K562 (cell line): Measurements from ENCODE around the gene ZNF234. TPM values are rescaled to one million over a fixed set of nuclear protein-coding genes. Genes with fewer than 3 reads are reported as not detected.

ENCODE experiments used
- ASH1L ChIP-seq: fragments of 450-650 bp; IDR thresholded peaks from 2 replicates; pipeline ENCODE4 v1.6.1; 2018; ENCODE audit warnings: borderline replicate concordance, mild to moderate bottlenecking, low read depth; ENCODE audit not compliant: partially characterized antibody
- CEBPG ChIP-seq, 3 experiments: fragments of 200-800 bp in 1 of 3; sonication (Bioruptor generic) in 1 of 3; sonication (generic) in 1 of 3; formaldehyde crosslinking in 1 of 3; IDR thresholded peaks in 2 of 3; conservative IDR thresholded peaks in 1 of 3; 2 replicates each; pipeline versions ENCODE4 v1.6.1 to v1.8.0; 2016 to 2022; ENCODE audit warnings: missing compliant biosample characterization in 2 of 3, missing genetic modification characterization in 2 of 3, mild to moderate bottlenecking in 1 of 3, missing genetic modification reagents in 1 of 3
- FOSL1 ChIP-seq: fragments of 200-800 bp; sonication (Bioruptor generic); conservative IDR thresholded peaks from 2 replicates; pipeline ENCODE4 v1.6.1; 2016; ENCODE audit warnings: missing genetic modification characterization, missing compliant biosample characterization
- GABPB1 ChIP-seq: sonication (generic); formaldehyde crosslinking; IDR thresholded peaks from 2 replicates; pipeline ENCODE4 v1.8.0; 2022; ENCODE audit warnings: mild to moderate bottlenecking, missing genetic modification reagents
- HLTF ChIP-seq: fragments of 450-650 bp; IDR thresholded peaks from 2 replicates; pipeline ENCODE4 v1.6.1; 2016
- KAT2B ChIP-seq: IDR thresholded peaks from one replicate; pipeline ENCODE4 v1.6.1; 2012; ENCODE audit warnings: low read depth, mild to moderate bottlenecking, control low read depth, inconsistent platforms, low read length, moderate library complexity
- KHSRP ChIP-seq: fragments of 450-650 bp; IDR thresholded peaks from 2 replicates; pipeline ENCODE4 v1.6.1; 2017
- MIER1 ChIP-seq: fragments of 450-650 bp; IDR thresholded peaks from 2 replicates; pipeline ENCODE4 v1.6.1; 2016; ENCODE audit warnings: antibody characterized with exemption, mild to moderate bottlenecking, low read depth
- POLR2AphosphoS5 ChIP-seq: IDR thresholded peaks from 2 replicates; pipeline ENCODE4 v1.6.1; 2011; ENCODE audit warnings: mild to moderate bottlenecking, low read depth, low read length, moderate library complexity; ENCODE audit not compliant: control insufficient read depth, insufficient read depth
- RFX5 ChIP-seq: IDR thresholded peaks from 2 replicates; pipeline ENCODE4 v1.6.1; 2011; ENCODE audit warnings: low read depth, mild to moderate bottlenecking, improper control_type of control experiment, low read length
- SIX5 ChIP-seq, 2 experiments: IDR thresholded peaks; 2 replicates each; pipeline ENCODE4 v1.6.1; 2011; ENCODE audit warnings: low read length in 2 of 2, borderline replicate concordance in 1 of 2, low read depth in 1 of 2, mild to moderate bottlenecking in 1 of 2, moderate library complexity in 1 of 2; ENCODE audit not compliant: insufficient read depth in 1 of 2
- TEAD2 ChIP-seq: fragments of 450-650 bp; IDR thresholded peaks from 2 replicates; pipeline ENCODE4 v1.6.1; 2016; ENCODE audit warnings: missing genetic modification characterization, control low read depth, missing compliant biosample characterization
- ZNF175 ChIP-seq: fragments of 200-800 bp; sonication (Bioruptor generic); IDR thresholded peaks from 2 replicates; pipeline ENCODE4 v1.6.1; 2016; ENCODE audit warnings: low read depth, mild to moderate bottlenecking, missing genetic modification characterization, missing compliant biosample characterization
- ZNF644 ChIP-seq: fragments of 200-800 bp; sonication (Bioruptor generic); IDR thresholded peaks from 2 replicates; pipeline ENCODE4 v1.6.1; 2016; ENCODE audit warnings: low read depth, missing genetic modification characterization, missing compliant biosample characterization
- polyA plus RNA-seq, 8 experiments: library from polyadenylated mRNA; depleted of rRNA in 4 of 8; stranded (reverse) in 5 of 8; unstranded in 3 of 8; fragments of >200 nt; fragmentation: Nextera tagmentation in 2 of 8; fragmentation: Illumina TruSeq in 1 of 8; extraction: Ambion mirVana in 2 of 8; extraction: Trizol in 1 of 8; gene quantifications; 2 replicates each; pipeline versions ENCODE4 v1.2.1 to v1.2.3, GENCODE V29; 2011 to 2014; ENCODE audit warnings: inconsistent platforms in 1 of 8, missing spikeins in 1 of 8
- total RNA-seq, 7 experiments: library from RNA; depleted of rRNA in 6 of 7; stranded (reverse); fragments of >200 nt in 6 of 7; fragmentation: Illumina TruSeq in 2 of 7; extraction: Trizol in 2 of 7; gene quantifications; 2 replicates each; pipeline versions ENCODE4 v1.2.1 to v1.2.3, GENCODE V29; 2011 to 2021; ENCODE audit warnings: low replicate concordance in 1 of 7
- TF ChIP-seq, protein P1 (sequence below), 2 experiments: fragments of 450-650 bp; formaldehyde crosslinking in 1 of 2; IDR thresholded peaks; 2 replicates each; pipeline versions ENCODE4 v1.4.0 to v1.6.1; 2014 to 2020; ENCODE audit warnings: mild to moderate bottlenecking in 2 of 2, borderline replicate concordance in 1 of 2, low read depth in 1 of 2
- TF ChIP-seq, protein P2 (sequence below): fragments of 200-800 bp; sonication (Bioruptor generic); IDR thresholded peaks from 2 replicates; pipeline ENCODE4 v1.6.1; 2017; ENCODE audit warnings: missing genetic modification characterization, missing compliant biosample characterization

The ZNF234 gene
- total and polyA plus RNA-seq, 9 of the 15 experiments (the other 6 are each of a cell fraction or from before 2014, with no cell fraction given) = 0.82 to 2.9 (median 1.5) TPM

DNA sequence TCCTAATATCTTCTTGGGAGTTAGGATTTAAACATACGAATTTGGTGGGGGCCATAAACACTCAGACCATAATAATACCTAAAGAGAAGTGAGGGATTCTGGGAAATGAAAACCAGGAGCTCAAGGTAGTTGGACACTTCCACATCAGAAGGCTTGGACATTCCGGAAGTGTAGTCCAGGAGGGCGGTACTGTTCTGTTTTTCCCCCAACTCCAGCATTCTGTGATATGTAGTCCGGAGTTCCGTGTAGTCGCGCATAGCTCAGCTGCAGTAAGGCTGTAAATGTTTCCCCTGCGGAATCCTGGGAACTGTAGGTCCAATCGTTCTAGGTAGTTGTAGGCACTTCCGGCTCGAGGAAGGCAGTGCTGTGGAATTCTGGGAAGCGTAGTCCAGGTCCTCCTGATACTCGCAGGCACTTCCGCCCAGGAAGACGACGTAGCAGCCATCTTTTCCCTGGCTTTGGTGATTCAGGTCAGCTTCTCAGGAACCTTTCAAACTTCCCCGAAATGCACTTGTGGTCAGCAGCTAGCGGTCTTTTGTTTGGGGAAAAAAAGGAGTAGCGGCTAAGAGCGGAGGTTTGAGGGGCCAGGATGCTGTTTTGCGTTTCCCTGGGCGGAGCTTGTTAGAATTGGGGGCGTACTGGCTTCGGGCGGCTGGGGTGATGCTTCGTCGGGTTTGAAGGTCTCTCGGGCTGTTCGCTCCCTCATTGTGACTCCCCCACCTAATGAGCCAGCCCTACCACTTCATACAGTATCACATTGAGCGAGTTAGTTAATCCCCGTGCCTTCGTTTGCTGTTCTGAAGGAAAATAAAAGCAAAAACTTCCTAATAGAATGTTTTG is 23.5 kb downstream of the ZNF234 start, which contains the start of gene ZNF226 (continued):
- TF ChIP-seq, protein P1, sequence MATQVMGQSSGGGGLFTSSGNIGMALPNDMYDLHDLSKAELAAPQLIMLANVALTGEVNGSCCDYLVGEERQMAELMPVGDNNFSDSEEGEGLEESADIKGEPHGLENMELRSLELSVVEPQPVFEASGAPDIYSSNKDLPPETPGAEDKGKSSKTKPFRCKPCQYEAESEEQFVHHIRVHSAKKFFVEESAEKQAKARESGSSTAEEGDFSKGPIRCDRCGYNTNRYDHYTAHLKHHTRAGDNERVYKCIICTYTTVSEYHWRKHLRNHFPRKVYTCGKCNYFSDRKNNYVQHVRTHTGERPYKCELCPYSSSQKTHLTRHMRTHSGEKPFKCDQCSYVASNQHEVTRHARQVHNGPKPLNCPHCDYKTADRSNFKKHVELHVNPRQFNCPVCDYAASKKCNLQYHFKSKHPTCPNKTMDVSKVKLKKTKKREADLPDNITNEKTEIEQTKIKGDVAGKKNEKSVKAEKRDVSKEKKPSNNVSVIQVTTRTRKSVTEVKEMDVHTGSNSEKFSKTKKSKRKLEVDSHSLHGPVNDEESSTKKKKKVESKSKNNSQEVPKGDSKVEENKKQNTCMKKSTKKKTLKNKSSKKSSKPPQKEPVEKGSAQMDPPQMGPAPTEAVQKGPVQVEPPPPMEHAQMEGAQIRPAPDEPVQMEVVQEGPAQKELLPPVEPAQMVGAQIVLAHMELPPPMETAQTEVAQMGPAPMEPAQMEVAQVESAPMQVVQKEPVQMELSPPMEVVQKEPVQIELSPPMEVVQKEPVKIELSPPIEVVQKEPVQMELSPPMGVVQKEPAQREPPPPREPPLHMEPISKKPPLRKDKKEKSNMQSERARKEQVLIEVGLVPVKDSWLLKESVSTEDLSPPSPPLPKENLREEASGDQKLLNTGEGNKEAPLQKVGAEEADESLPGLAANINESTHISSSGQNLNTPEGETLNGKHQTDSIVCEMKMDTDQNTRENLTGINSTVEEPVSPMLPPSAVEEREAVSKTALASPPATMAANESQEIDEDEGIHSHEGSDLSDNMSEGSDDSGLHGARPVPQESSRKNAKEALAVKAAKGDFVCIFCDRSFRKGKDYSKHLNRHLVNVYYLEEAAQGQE (IDR thresholded peaks at IDR 0.05; ENCODE audit: borderline replicate concordance) = 0 out of 2 replicates have a peak, but pooled peaks have one; percentile 13
- TF ChIP-seq, protein P1 (CRISPR knock-in tag; IDR thresholded peaks at IDR 0.05; ENCODE audit: low read depth) = no peak
- 0 out of 2 replicates have a peak, but pooled peaks have one; percentile 35 for TF ChIP-seq FOSL1 (tag)
- TF ChIP-seq KHSRP = no peak
- TF ChIP-seq ASH1L = peak; percentile 76
- peak; percentile 50; the same call in 1 of the 2 replicates for TF ChIP-seq TEAD2 (tag)
- TF ChIP-seq, protein P2, sequence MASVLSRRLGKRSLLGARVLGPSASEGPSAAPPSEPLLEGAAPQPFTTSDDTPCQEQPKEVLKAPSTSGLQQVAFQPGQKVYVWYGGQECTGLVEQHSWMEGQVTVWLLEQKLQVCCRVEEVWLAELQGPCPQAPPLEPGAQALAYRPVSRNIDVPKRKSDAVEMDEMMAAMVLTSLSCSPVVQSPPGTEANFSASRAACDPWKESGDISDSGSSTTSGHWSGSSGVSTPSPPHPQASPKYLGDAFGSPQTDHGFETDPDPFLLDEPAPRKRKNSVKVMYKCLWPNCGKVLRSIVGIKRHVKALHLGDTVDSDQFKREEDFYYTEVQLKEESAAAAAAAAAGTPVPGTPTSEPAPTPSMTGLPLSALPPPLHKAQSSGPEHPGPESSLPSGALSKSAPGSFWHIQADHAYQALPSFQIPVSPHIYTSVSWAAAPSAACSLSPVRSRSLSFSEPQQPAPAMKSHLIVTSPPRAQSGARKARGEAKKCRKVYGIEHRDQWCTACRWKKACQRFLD (CRISPR knock-in tag) = peak; percentile 95
- TF ChIP-seq RFX5 = no peak
- TF ChIP-seq ZNF644 (tag) = peak; percentile 92
- no peak for TF ChIP-seq KAT2B
- no peak for TF ChIP-seq MIER1
- peak; percentile 81 to 88 for TF ChIP-seq SIX5 (IDR thresholded peaks at IDR 0.05; ENCODE audit: borderline replicate concordance in 1 of 2, insufficient read depth in 1 of 2, low read depth in 1 of 2, low read length in 2 of 2)
- TF ChIP-seq HLTF = no peak
- TF ChIP-seq ZNF175 (CRISPR knock-in tag) = peak; percentile 61; the same call in 1 of the 2 replicates
- no peak for TF ChIP-seq CEBPG (CRISPR knock-in tag; IDR thresholded peaks at IDR 0.05)
- TF ChIP-seq CEBPG (tag; conservative IDR thresholded peaks at IDR 0.05 in 1 of 2, IDR thresholded peaks at IDR 0.05 in 1 of 2) = no peak
- peak; percentile 74 for TF ChIP-seq POLR2AphosphoS5
- peak; percentile 95 for TF ChIP-seq GABPB1 (CRISPR knock-in tag)
